ENCODE results near the gene SPINK5.

GRCh38 chr5:148042881-148043280 is 20.9 kb upstream of the SPINK5 start:
- TF ChIP-seq, protein P1, sequence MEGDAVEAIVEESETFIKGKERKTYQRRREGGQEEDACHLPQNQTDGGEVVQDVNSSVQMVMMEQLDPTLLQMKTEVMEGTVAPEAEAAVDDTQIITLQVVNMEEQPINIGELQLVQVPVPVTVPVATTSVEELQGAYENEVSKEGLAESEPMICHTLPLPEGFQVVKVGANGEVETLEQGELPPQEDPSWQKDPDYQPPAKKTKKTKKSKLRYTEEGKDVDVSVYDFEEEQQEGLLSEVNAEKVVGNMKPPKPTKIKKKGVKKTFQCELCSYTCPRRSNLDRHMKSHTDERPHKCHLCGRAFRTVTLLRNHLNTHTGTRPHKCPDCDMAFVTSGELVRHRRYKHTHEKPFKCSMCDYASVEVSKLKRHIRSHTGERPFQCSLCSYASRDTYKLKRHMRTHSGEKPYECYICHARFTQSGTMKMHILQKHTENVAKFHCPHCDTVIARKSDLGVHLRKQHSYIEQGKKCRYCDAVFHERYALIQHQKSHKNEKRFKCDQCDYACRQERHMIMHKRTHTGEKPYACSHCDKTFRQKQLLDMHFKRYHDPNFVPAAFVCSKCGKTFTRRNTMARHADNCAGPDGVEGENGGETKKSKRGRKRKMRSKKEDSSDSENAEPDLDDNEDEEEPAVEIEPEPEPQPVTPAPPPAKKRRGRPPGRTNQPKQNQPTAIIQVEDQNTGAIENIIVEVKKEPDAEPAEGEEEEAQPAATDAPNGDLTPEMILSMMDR (IDR thresholded peaks at IDR 0.05) = no peak
- TF ChIP-seq POLR2A (IDR thresholded peaks at IDR 0.05) = no peak

Data from tibial nerve (tissue), 3 donors.